Activated B cell treated with CpG ODN at 0.5 μM for 24 hours (primary cell): ENCODE measurements around the gene NXPH4. TPM values are rescaled to one million over a fixed set of nuclear protein-coding genes. Genes with fewer than 3 reads are reported as not detected.

Experiments
- ATAC-seq: fragments of 200-7000 bp; cut with Tn5 transposase; one replicate; pipeline ENCODE4 v1.10.0; 2021; ENCODE audit warnings: low read depth, mild to moderate bottlenecking, moderate library complexity
- CTCF ChIA-PET: fragments of 350-600 bp; sonication (Branson Sonifier 250); formaldehyde crosslinking; loops from one replicate; lab custom pipeline; 2021; ENCODE audit warnings: antibody characterized with exemption; lab: Charles Lee
- POLR2A ChIA-PET: fragments of 350-600 bp; sonication (Branson Sonifier 250); formaldehyde crosslinking; loops from one replicate; lab custom pipeline; 2021; ENCODE audit warnings: antibody characterized with exemption; lab: Charles Lee
- DNase-seq: peaks from one replicate; pipeline ENCODE4 v3.0.0; 2022
- H3K27ac Mint-ChIP-seq: one replicate; pipeline ENCODE4 v1.8.0; 2020; ENCODE audit warnings: mixed read lengths
- H3K27me3 Mint-ChIP-seq: one replicate; pipeline ENCODE4 v1.8.0; 2021; ENCODE audit warnings: mixed read lengths
- H3K36me3 Mint-ChIP-seq: one replicate; pipeline ENCODE4 v1.8.0; 2021; ENCODE audit warnings: low read depth, mixed read lengths
- H3K4me1 Mint-ChIP-seq: one replicate; pipeline ENCODE4 v1.8.0; 2021; ENCODE audit warnings: mixed read lengths
- H3K4me3 Mint-ChIP-seq: one replicate; pipeline ENCODE4 v1.8.0; 2020; ENCODE audit warnings: mild to moderate bottlenecking, mixed read lengths
- H3K9me3 Mint-ChIP-seq: one replicate; pipeline ENCODE4 v1.8.0; 2020; ENCODE audit warnings: mixed read lengths
- intact Hi-C: fragments of 100-400 bp; cut with micrococcal nuclease; formaldehyde crosslinking; loops from one replicate; pipeline ENCODE4 v1.15.1; 2024
- total RNA-seq: library from RNA; stranded (reverse); gene quantifications from 2 replicates; pipeline ENCODE4 v1.2.3, GENCODE V29; 2022
- TF ChIP-seq, protein P1 (sequence below): fragments of 200-600 bp; IDR thresholded peaks from one replicate; pipeline ENCODE4 v1.8.0; 2022; ENCODE audit warnings: antibody characterized with exemption, mild to moderate bottlenecking

Gene NXPH4
- total RNA-seq, 1 donor from 2014 or later = 3.4 TPM

DNA sequence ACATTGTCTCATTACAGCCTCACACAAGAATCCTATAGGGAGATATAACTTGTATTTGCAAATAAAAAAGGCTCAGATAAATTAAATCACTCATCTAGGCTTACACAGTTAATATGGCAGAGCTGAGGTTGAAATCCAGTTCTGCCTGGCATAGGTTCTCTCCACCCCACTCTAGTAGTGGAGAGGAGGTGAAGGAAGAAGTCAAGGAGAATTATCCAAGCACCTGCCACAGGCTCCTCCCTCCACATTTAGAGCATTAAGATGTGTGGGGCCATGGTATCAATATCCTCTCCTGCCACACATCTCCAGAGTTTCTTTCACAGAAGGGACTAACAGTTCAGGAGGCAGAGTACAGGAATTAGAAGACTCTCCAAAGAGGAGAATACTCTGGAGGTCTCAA lies 56.9 kb downstream of the NXPH4 start:
- ChIA-PET POLR2A (no interaction called here), CTCF (interaction anchor here (1.1 kb wide), 1 partner anchor 182 kb away, joined by 3 read pairs; no protein-coding TSS in a partner anchor)
- Mint-ChIP-seq H3K36me3 (peaks cover 84% of the 10 kb centered on the region), H3K9me3 (no peaks in the 10 kb centered on the region), H3K27ac (no peak overlapping the region), H3K4me1 (peaks cover under 1% of the 10 kb centered on the region), H3K4me3 (no peak overlapping the region), H3K27me3 (no peaks in the 10 kb centered on the region)
- TF ChIP-seq, protein P1, sequence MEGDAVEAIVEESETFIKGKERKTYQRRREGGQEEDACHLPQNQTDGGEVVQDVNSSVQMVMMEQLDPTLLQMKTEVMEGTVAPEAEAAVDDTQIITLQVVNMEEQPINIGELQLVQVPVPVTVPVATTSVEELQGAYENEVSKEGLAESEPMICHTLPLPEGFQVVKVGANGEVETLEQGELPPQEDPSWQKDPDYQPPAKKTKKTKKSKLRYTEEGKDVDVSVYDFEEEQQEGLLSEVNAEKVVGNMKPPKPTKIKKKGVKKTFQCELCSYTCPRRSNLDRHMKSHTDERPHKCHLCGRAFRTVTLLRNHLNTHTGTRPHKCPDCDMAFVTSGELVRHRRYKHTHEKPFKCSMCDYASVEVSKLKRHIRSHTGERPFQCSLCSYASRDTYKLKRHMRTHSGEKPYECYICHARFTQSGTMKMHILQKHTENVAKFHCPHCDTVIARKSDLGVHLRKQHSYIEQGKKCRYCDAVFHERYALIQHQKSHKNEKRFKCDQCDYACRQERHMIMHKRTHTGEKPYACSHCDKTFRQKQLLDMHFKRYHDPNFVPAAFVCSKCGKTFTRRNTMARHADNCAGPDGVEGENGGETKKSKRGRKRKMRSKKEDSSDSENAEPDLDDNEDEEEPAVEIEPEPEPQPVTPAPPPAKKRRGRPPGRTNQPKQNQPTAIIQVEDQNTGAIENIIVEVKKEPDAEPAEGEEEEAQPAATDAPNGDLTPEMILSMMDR = no peak
- ATAC-seq = no peak
- DNase-seq = no peak
- intact Hi-C loops = no loop called here

Other genes with a start within 250 kb of the NXPH4 start
- gene ZBTB39, start 210.2 kb upstream of the NXPH4 start, total RNA-seq = 12.6 and 13.3 TPM in 2 replicates
- gene TAC3, start 200.3 kb upstream of the NXPH4 start, total RNA-seq = not detected in 2 replicates
- 0.39 and 0.71 TPM in 2 replicates for gene MYO1A, start 166.7 kb upstream of the NXPH4 start, total RNA-seq
- gene NEMP1, start 138.0 kb upstream of the NXPH4 start, total RNA-seq = 23.0 and 27.6 TPM in 2 replicates
- gene NAB2, start 127.7 kb upstream of the NXPH4 start, total RNA-seq = 20.4 and 22.1 TPM in 2 replicates
- gene STAT6, start 105.4 kb upstream of the NXPH4 start, total RNA-seq = 635 and 745 TPM in 2 replicates
- gene LRP1, start 88.3 kb upstream of the NXPH4 start, total RNA-seq = 0.56 and 0.95 TPM in 2 replicates
- gene LRP1-AS, start 69.2 kb upstream of the NXPH4 start, total RNA-seq = not detected in 2 replicates
- 268 and 270 TPM in 2 replicates for gene SHMT2, start 12.9 kb downstream of the NXPH4 start, total RNA-seq
- 4.6 and 5.5 TPM in 2 replicates for gene STAC3, start 34.4 kb downstream of the NXPH4 start, total RNA-seq
- 74.2 and 75.6 TPM in 2 replicates for gene R3HDM2, start 214.2 kb downstream of the NXPH4 start, total RNA-seq
- 0.10 TPM in 1 of 2 replicates, not detected in the other for gene INHBC, start 218.0 kb downstream of the NXPH4 start, total RNA-seq
- 0.07 and 0.29 TPM in 2 replicates for gene INHBE, start 238.5 kb downstream of the NXPH4 start, total RNA-seq
- 0.51 and 1.3 TPM in 2 replicates for gene GLI1, start 243.0 kb downstream of the NXPH4 start, total RNA-seq